Thoracic aorta (tissue), 2 donors: ENCODE results near the gene FAM9A. TPM values are rescaled to one million over a fixed set of nuclear protein-coding genes. Genes with fewer than 3 reads are reported as not detected.

Experiments used
- ATAC-seq: fragments of 150-250 bp; one replicate; pipeline ENCODE4 v1.8.0; 2017; ENCODE audit warnings: low read depth; ENCODE audit not compliant: insufficient number of reproducible peaks, low FRiP score
- DNase-seq: peaks from one replicate; pipeline ENCODE4 v3.0.0-alpha.2; 2020; ENCODE audit warnings: low spot score
- H3K27ac ChIP-seq, 2 donors: fragments of 200-600 bp; sonication (generic); 1 replicate in 1 of 2; 2 replicates in 1 of 2; pipeline ENCODE4 v1.5.1; 2016; ENCODE audit warnings: mild to moderate bottlenecking in 2 of 2, moderate library complexity in 2 of 2
- H3K27me3 ChIP-seq: fragments of 200-600 bp; sonication (generic); replicated peaks from 2 replicates; pipeline ENCODE4 v1.6.0; 2016; ENCODE audit warnings: mild to moderate bottlenecking; ENCODE audit not compliant: insufficient read depth
- H3K36me3 ChIP-seq: fragments of 200-600 bp; sonication (generic); one replicate; pipeline ENCODE4 v1.5.1; 2016
- H3K4me1 ChIP-seq, 2 donors: fragments of 200-600 bp; sonication (generic); 1 replicate in 1 of 2; 2 replicates in 1 of 2; pipeline versions ENCODE4 v1.5.1 to v1.6.0; 2016; ENCODE audit warnings: low read depth in 2 of 2, mild to moderate bottlenecking in 1 of 2; ENCODE audit not compliant: control insufficient read depth in 1 of 2
- H3K4me3 ChIP-seq: fragments of 200-600 bp; sonication (generic); 2 replicates; pipeline ENCODE4 v1.5.1; 2016; ENCODE audit warnings: mild to moderate bottlenecking
- H3K9me3 ChIP-seq: fragments of 200-600 bp; sonication (generic); 2 replicates; pipeline ENCODE4 v1.5.1; 2016
- total RNA-seq, 2 donors: library from RNA; depleted of rRNA; stranded (reverse); fragments of >200 nt; gene quantifications; one replicate each; pipeline versions ENCODE4 v1.1.0 to v1.2.3, GENCODE V29; 2016
- TF ChIP-seq, protein P1 (sequence below): fragments of 200-600 bp; sonication (generic); IDR thresholded peaks from one replicate; pipeline ENCODE4 v1.5.1; 2019; ENCODE audit warnings: antibody characterized with exemption

The FAM9A gene
- total RNA-seq, 2 donors from 2014 or later, result not detected

DNA sequence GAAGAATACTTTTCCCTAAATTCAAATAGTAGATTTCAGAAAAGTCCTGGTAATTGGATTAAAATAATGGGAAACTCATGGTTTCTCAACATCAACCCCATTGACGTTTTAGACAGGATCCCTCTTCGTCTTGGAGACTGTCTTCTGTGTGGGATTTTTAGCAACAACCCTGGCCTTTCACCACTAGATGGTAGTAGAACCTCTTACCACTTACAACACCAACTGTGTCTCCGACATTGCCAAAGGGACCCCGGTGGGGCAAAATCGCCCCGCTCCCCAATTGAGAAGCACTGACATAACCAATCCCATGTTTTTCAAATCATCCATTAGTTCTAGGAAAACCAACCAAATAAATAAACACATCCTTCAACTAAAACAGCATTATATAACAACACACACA is 52.3 kb downstream of the FAM9A start:
- Histone ChIP-seq H3K4me1 (no peaks in the 10 kb centered on the region), H3K27ac (no peak overlapping the region), H3K27me3 (no peaks in the 10 kb centered on the region), H3K36me3 (no peaks in the 10 kb centered on the region), H3K4me3 (no peak overlapping the region), H3K9me3 (no peaks in the 10 kb centered on the region)
- ATAC-seq (no peak), DNase-seq (no peak)
- TF ChIP-seq, protein P1, sequence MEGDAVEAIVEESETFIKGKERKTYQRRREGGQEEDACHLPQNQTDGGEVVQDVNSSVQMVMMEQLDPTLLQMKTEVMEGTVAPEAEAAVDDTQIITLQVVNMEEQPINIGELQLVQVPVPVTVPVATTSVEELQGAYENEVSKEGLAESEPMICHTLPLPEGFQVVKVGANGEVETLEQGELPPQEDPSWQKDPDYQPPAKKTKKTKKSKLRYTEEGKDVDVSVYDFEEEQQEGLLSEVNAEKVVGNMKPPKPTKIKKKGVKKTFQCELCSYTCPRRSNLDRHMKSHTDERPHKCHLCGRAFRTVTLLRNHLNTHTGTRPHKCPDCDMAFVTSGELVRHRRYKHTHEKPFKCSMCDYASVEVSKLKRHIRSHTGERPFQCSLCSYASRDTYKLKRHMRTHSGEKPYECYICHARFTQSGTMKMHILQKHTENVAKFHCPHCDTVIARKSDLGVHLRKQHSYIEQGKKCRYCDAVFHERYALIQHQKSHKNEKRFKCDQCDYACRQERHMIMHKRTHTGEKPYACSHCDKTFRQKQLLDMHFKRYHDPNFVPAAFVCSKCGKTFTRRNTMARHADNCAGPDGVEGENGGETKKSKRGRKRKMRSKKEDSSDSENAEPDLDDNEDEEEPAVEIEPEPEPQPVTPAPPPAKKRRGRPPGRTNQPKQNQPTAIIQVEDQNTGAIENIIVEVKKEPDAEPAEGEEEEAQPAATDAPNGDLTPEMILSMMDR, result peak; percentile 44

DNA sequence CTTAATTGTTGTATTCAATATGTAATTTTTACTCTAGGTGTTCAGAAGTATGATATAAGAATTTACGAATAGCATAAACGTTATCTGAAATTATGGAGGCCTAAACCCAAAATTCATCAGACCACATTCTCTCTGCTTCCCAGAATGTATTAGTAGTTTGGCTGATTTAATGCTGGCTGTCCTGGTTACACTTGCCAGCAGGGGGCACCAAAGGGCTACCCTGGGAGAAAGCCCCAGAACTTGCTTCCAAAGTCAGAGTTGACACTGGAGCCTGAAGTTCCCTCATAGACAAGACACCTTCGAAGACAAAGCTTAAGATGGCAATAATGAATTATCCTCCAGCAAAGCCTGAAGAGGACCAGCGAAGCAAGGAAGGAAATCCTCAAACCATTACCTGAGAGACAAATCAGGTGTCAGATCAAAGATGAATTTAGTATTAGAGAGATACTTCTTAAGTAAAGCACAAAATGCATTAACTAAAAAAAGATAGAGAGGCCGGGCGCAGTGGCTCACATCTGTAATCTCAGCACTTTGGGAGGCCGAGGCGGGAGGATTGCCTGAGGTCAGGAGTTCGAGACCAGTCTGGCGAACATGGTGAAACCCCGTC is 58.0 kb downstream of the FAM9A start:
- no peaks in the 10 kb centered on the region for H3K36me3 ChIP-seq
- DNase-seq, result no peak
- H3K27me3 ChIP-seq, result no peaks in the 10 kb centered on the region
- TF ChIP-seq, protein P1, result peak; percentile 34
- no peaks in the 10 kb centered on the region for H3K9me3 ChIP-seq
- no peak overlapping the region for H3K4me3 ChIP-seq
- ATAC-seq, result no peak
- H3K4me1 ChIP-seq, result no peaks in the 10 kb centered on the region
- H3K27ac ChIP-seq, result no peak overlapping the region

DNA sequence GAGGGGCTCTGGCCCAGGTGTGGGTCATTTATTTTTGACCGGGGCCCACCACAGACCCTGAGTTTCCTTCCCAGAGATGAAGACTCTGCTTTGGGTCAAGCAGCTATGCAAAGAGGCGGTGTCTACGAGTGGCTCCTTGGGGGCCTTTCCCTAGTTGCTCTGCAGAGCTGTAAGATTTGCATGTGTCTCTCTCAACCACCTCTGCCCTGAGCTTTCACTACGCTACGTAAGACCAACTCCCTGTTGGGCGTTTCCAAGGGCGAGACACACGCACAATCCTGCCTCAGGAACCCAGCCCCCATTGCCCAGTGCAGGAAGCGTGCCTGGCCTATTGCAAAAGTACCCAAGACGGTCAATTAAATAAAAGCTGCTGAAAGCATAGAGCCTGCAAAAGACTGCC is 59.2 kb downstream of the FAM9A start:
- ATAC-seq, result no peak
- Histone ChIP-seq H3K27me3 (no peaks in the 10 kb centered on the region), H3K36me3 (no peaks in the 10 kb centered on the region), H3K27ac (no peak overlapping the region), H3K4me3 (no peak overlapping the region), H3K9me3 (no peaks in the 10 kb centered on the region), H3K4me1 (no peaks in the 10 kb centered on the region)
- TF ChIP-seq, protein P1, result no peak
- no peak for DNase-seq

Other genes starting within 250 kb of the FAM9A start
- gene ANOS1, start 69.2 kb downstream of the FAM9A start, total RNA-seq, result 10 to 100 TPM in 1 of 2 donors, 1 to 10 TPM in 1; 8.9 to 10.4 TPM
- gene FAM9B, start 232.7 kb upstream of the FAM9A start, total RNA-seq, result not detected